T-helper 1 cell treated with Interleukin-12 subunit alpha and Interleukin-12 subunit beta and Interleukin-4 antibody, amounts not matched to agents 30 μg/mL and 1 μg/mL, for 36 hours (primary cell): ENCODE results near the gene CYP4F22.
A peak's percentile ranks its signal among the peaks of the same experiment; 100 is the strongest.

Experiments used
- H3K27ac Mint-ChIP-seq: one replicate; pipeline ENCODE4 v1.8.0; 2021; ENCODE audit warnings: mild to moderate bottlenecking, mixed read lengths
- H3K27me3 Mint-ChIP-seq: one replicate; pipeline ENCODE4 v1.8.0; 2021; ENCODE audit warnings: low read depth, mixed read lengths
- H3K36me3 Mint-ChIP-seq: one replicate; pipeline ENCODE4 v1.8.0; 2021; ENCODE audit warnings: low read depth, mixed read lengths
- H3K4me1 Mint-ChIP-seq: one replicate; pipeline ENCODE4 v1.8.0; 2021; ENCODE audit warnings: low read depth, mixed read lengths
- H3K4me3 Mint-ChIP-seq: one replicate; pipeline ENCODE4 v1.8.0; 2021; ENCODE audit warnings: mild to moderate bottlenecking, moderate library complexity, mixed read lengths
- H3K9me3 Mint-ChIP-seq: one replicate; pipeline ENCODE4 v1.8.0; 2021; ENCODE audit warnings: mixed read lengths

The CYP4F22 gene

GRCh38 chr19:15562861-15563260 lies 54.5 kb downstream of the CYP4F22 start:
- Mint-ChIP-seq H3K27me3 (peaks cover 19% of the 10 kb centered on the region), H3K36me3 (no peaks in the 10 kb centered on the region), H3K9me3 (no peaks in the 10 kb centered on the region), H3K4me3 (no peak overlapping the region), H3K4me1 (no peaks in the 10 kb centered on the region), H3K27ac (no peak overlapping the region)

DNA sequence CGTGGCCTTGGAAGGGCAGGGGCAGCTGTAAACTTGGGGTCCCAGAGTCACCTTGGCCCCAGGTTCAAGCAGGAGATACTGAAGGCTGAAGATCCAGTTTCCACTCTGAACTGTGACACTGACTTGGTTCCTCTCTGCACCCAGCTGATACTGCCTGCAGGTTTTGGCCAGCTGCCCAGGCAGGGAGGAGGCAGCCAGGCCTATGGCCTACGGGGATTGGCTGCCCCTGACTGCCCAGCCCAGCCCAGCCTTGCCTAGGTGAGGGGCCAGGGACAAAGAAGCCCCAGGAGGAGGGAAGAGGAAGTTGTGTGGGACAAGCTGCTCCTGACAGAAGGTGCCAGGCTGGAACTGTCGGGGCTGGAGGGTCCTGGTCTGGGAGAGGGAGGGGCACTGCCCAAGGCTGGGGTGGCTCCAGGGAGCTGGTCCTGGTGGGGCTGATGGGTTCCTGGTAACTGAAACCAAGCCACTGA lies 55.0 kb downstream of the CYP4F22 start:
- H3K36me3 Mint-ChIP-seq: no peaks in the 10 kb centered on the region
- H3K4me1 Mint-ChIP-seq: no peaks in the 10 kb centered on the region
- H3K27ac Mint-ChIP-seq: no peak overlapping the region
- H3K9me3 Mint-ChIP-seq: no peaks in the 10 kb centered on the region
- no peak overlapping the region for H3K4me3 Mint-ChIP-seq
- peaks cover 22% of the 10 kb centered on the region for H3K27me3 Mint-ChIP-seq

- no peak overlapping the region for H3K4me3 Mint-ChIP-seq
Measured at GRCh38 chr19:15563931-15564330, 55.6 kb downstream of the CYP4F22 start.

GRCh38 chr19:15564534-15565168 lies 56.3 kb downstream of the CYP4F22 start:
- H3K36me3 Mint-ChIP-seq: no peaks in the 10 kb centered on the region
- H3K27me3 Mint-ChIP-seq: peaks cover 22% of the 10 kb centered on the region
- no peaks in the 10 kb centered on the region for H3K4me1 Mint-ChIP-seq
- no peak overlapping the region for H3K4me3 Mint-ChIP-seq
- H3K27ac Mint-ChIP-seq: no peak overlapping the region
- no peaks in the 10 kb centered on the region for H3K9me3 Mint-ChIP-seq

More at GRCh38 chr19:15563931-15564330, 55.6 kb downstream of the CYP4F22 start:
- Mint-ChIP-seq H3K4me1 (no peaks in the 10 kb centered on the region), H3K27me3 (peaks cover 22% of the 10 kb centered on the region), H3K9me3 (no peaks in the 10 kb centered on the region), H3K36me3 (no peaks in the 10 kb centered on the region), H3K27ac (no peak overlapping the region)

DNA sequence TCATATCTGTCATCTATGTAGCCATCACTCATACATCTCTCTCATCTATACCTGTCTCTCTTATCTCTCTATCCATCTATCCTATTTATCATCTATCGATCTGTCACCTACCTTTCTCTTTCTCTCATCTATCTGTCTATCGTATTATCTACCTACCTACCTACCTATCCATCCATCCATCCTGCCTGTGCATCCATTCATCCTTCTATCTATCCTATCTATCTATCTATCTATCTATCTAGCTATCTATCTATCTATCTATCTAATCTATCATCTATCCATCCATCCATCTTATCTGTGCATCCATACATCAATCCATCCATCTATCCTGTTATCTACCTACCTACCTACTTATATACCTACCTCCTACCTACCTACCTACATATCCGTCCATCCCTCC lies 62.1 kb downstream of the CYP4F22 start:
- Mint-ChIP-seq H3K27ac (no peak overlapping the region), H3K36me3 (no peaks in the 10 kb centered on the region), H3K4me1 (no peaks in the 10 kb centered on the region), H3K9me3 (no peaks in the 10 kb centered on the region), H3K4me3 (no peak overlapping the region), H3K27me3 (peaks cover 24% of the 10 kb centered on the region)

DNA sequence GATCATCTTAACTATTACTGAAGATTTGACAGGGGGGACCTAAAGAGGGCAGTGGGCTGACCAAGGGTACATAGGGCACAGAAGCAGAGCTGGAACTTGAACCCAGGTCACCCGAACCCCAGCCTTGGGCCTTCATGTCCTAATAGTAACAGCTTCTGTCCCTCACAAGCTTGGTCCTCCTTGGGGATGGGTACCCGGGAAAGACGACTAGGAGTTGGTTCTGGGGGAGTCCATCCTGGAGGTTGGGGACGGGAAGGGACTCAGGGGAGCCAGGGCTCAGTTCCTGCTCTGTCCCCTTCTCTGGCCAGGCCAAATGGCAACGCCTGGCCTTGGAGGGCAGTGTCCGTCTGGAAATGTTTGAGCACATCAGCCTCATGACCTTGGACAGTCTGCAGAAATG lies 67.1 kb downstream of the CYP4F22 start:
- H3K4me3 Mint-ChIP-seq: no peak overlapping the region
- peaks cover 2% of the 10 kb centered on the region for H3K27me3 Mint-ChIP-seq
- no peaks in the 10 kb centered on the region for H3K4me1 Mint-ChIP-seq
- H3K27ac Mint-ChIP-seq: no peak overlapping the region
- no peaks in the 10 kb centered on the region for H3K9me3 Mint-ChIP-seq
- no peaks in the 10 kb centered on the region for H3K36me3 Mint-ChIP-seq

GRCh38 chr19:15576526-15577156 lies 68.3 kb downstream of the CYP4F22 start:
- H3K4me3 Mint-ChIP-seq: no peak overlapping the region
- no peaks in the 10 kb centered on the region for H3K9me3 Mint-ChIP-seq
- H3K27me3 Mint-ChIP-seq: peaks cover 3% of the 10 kb centered on the region
- no peaks in the 10 kb centered on the region for H3K36me3 Mint-ChIP-seq
- H3K27ac Mint-ChIP-seq: no peak overlapping the region
- H3K4me1 Mint-ChIP-seq: no peaks in the 10 kb centered on the region

DNA sequence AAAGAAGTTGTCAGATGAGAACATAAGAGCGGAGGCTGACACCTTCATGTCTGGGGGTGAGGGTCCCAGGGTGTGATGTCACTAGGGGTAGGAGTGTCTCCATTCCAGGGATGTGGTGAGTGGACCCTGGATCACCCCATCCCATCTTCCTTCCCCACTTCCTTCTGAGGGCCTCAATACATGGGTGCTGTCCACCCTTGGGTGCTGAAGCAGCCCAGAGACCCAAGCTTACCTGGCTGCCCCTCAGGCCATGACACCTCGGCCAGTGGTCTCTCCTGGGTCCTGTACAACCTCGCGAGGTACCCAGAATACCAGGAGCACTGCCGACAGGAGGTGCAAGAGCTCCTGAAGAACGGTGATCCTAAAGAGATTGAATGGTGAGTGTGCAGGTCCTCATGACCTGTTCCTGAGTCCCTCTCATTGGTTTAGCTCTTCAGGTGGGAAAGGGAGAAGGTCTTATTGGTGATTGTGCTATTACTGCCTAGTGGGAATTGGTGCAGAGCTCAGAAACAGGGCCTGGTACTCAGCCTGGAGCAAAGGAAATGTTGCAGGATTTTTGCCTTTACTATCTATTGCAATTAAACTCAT lies 69.0 kb downstream of the CYP4F22 start:
- H3K36me3 Mint-ChIP-seq: no peaks in the 10 kb centered on the region
- no peak overlapping the region for H3K4me3 Mint-ChIP-seq
- no peak overlapping the region for H3K27ac Mint-ChIP-seq
- H3K4me1 Mint-ChIP-seq: no peaks in the 10 kb centered on the region
- no peaks in the 10 kb centered on the region for H3K9me3 Mint-ChIP-seq
- H3K27me3 Mint-ChIP-seq: peaks cover 3% of the 10 kb centered on the region

- Mint-ChIP-seq H3K27ac (no peak overlapping the region), H3K36me3 (no peaks in the 10 kb centered on the region), H3K4me3 (no peak overlapping the region), H3K9me3 (no peaks in the 10 kb centered on the region), H3K27me3 (peaks cover 3% of the 10 kb centered on the region), H3K4me1 (peaks cover 3% of the 10 kb centered on the region)
Measured at GRCh38 chr19:15583346-15583745, 75.0 kb downstream of the CYP4F22 start.

DNA sequence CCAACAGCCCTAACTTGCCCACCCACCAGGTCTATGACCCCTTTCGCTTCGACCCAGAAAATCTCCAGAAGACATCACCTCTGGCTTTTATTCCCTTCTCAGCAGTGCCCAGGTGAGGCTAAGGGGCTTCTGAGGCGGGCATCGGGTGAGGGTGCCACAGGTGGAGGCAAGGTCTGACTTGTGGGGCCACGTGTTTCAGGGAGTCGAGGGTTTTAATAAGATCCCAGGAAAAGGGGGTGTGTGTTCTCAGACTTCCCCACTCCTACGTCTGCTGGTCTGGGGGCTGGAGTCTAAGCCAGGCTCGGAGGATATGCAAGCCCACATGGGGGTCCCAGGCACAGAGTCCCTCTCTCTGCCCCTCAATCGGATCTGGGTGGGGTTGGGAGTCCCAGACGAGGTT lies 75.8 kb downstream of the CYP4F22 start:
- Mint-ChIP-seq H3K4me1 (peaks cover 3% of the 10 kb centered on the region), H3K36me3 (no peaks in the 10 kb centered on the region), H3K9me3 (no peaks in the 10 kb centered on the region), H3K27me3 (peaks cover 3% of the 10 kb centered on the region), H3K27ac (no peak overlapping the region), H3K4me3 (no peak overlapping the region)

DNA sequence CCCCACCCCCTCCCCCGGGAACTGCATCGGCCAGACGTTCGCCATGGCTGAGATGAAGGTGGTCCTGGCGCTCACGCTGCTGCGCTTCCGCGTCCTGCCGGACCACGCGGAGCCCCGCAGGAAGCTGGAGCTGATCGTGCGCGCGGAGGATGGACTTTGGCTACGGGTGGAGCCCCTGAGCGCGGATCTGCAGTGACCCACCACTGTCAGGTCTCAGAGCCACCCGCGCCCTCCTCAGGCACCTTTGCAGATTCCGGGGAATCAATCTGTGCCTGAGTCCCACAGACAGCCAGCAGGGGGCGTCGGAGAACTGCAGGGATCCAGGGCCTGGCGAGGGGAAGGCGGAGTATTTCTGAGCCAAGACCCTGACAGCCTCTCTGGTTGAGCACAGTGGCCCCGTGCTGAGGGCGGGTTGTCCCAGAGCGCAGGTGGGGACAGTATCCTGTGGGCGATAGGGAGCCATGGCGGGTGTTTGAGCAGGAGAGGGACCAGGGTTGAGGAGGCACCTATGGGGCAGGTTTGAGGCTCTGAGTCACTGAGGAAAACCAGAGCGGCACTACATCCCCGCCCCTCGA lies 76.3 kb downstream of the CYP4F22 start:
- Mint-ChIP-seq H3K27me3 (peaks cover 3% of the 10 kb centered on the region), H3K27ac (no peak overlapping the region), H3K4me1 (peaks cover 3% of the 10 kb centered on the region), H3K36me3 (no peaks in the 10 kb centered on the region), H3K9me3 (no peaks in the 10 kb centered on the region), H3K4me3 (peak overlapping the region; percentile 21)

GRCh38 chr19:15587663-15588062 lies 79.3 kb downstream of the CYP4F22 start:
- no peak overlapping the region for H3K4me3 Mint-ChIP-seq
- H3K27me3 Mint-ChIP-seq: no peaks in the 10 kb centered on the region
- H3K4me1 Mint-ChIP-seq: peaks cover 3% of the 10 kb centered on the region
- H3K9me3 Mint-ChIP-seq: no peaks in the 10 kb centered on the region
- no peak overlapping the region for H3K27ac Mint-ChIP-seq
- no peaks in the 10 kb centered on the region for H3K36me3 Mint-ChIP-seq

- peaks cover 3% of the 10 kb centered on the region for H3K4me1 Mint-ChIP-seq
- no peak overlapping the region for H3K4me3 Mint-ChIP-seq
- no peak overlapping the region for H3K27ac Mint-ChIP-seq
- no peaks in the 10 kb centered on the region for H3K36me3 Mint-ChIP-seq
- no peaks in the 10 kb centered on the region for H3K27me3 Mint-ChIP-seq
- no peaks in the 10 kb centered on the region for H3K9me3 Mint-ChIP-seq
Measured at GRCh38 chr19:15588265-15588664, 79.9 kb downstream of the CYP4F22 start.

DNA sequence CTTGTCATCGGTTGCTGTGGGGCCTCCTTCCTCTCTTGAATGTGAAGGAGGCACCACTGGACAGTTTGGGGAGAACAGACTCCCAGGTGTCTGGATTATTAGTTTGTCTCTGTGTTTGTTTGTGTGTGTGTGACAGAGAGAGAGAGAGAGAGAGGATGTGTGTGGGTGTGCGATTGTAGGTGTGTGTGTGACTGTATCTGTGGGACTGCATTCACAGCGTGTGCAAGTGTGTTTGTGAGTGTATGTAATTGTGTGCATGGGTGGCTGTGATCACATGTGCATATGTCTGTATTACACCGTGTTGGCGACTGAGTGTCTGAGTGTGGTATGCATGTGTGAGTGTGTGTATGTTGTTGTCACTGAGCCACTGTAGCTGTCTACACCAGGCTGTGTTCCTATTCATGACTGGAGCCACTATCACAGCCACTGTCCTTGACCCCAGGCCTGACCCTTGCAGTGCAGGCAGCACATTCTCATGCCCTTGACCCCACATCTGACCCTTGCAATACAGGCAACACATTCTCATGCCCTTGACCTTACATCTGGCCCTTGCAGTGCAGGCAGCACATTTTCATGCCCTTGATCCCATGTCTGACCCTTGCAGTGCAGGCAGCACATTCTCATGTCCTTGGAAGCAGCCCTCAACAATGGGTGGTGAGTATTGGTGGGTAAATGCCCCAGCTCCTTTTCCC lies 81.6 kb downstream of the CYP4F22 start:
- Mint-ChIP-seq H3K27me3 (no peaks in the 10 kb centered on the region), H3K9me3 (no peaks in the 10 kb centered on the region)

More for the DNA sequence above, 81.6 kb downstream of the CYP4F22 start:
- Mint-ChIP-seq H3K36me3 (no peaks in the 10 kb centered on the region), H3K4me3 (no peak overlapping the region), H3K4me1 (no peaks in the 10 kb centered on the region), H3K27ac (no peak overlapping the region)
